Colonic mucosa (tissue), 4 donors: ENCODE results near the gene EEF1AKMT2. TPM values are rescaled to one million over a fixed set of nuclear protein-coding genes. Genes with fewer than 3 reads are reported as not detected.
"Not testable (repeated sequence)": the region's sequence is repeated elsewhere in the genome, so short reads cannot be mapped to it uniquely, and the experiment has no call there.

Source experiments
- DNase-seq: peaks from one replicate; pipeline ENCODE4 v3.0.0-alpha.2; 2020
- H3K27ac ChIP-seq: fragments of 200-600 bp; one replicate; pipeline ENCODE4 v1.8.0; 2021
- H3K27me3 ChIP-seq: fragments of 200-600 bp; one replicate; pipeline ENCODE4 v1.8.0; 2021
- H3K36me3 ChIP-seq: fragments of 200-600 bp; one replicate; pipeline ENCODE4 v1.8.0; 2021
- H3K4me1 ChIP-seq: fragments of 200-600 bp; one replicate; pipeline ENCODE4 v1.8.0; 2021; ENCODE audit warnings: mild to moderate bottlenecking
- H3K4me3 ChIP-seq: fragments of 200-600 bp; one replicate; pipeline ENCODE4 v1.8.0; 2021
- H3K9ac ChIP-seq, 2 donors: one replicate each; pipeline ENCODE4 v1.7.0; 2013; ENCODE audit warnings: control low read depth in 2 of 2, low read depth in 2 of 2, low read length in 2 of 2
- H3K9me3 ChIP-seq: fragments of 200-600 bp; one replicate; pipeline ENCODE4 v1.8.0; 2021
- CTCF ChIP-seq: fragments of 200-600 bp; IDR thresholded peaks from one replicate; pipeline ENCODE4 v1.8.0; 2022; ENCODE audit warnings: antibody characterized with exemption, mild to moderate bottlenecking
- intact Hi-C: fragments of 100-400 bp; cut with DNase I; formaldehyde crosslinking; loops from one replicate; pipeline ENCODE4 v1.14.1; 2022
- total RNA-seq, 2 donors: library from RNA; stranded (reverse); fragmentation: NEBNext Ultra II Directional in 1 of 2; extraction: Animal tissue kit (Norgen Biotek cat#: 25700) in 1 of 2; gene quantifications; one replicate each; pipeline ENCODE4 v1.2.1, GENCODE V29; 2021
- donor health status: healthy.
- donor health status: DM: no; HTN: no; CAD: no.
- donor health status: DM: no; HTN: no; CAD: no.

EEF1AKMT2 gene
- total RNA-seq, 2 donors from 2014 or later, result 14.7 to 16.5 TPM

- Histone ChIP-seq H3K9ac (peak overlapping the region in 1 of 2 donors; percentile 16), H3K27me3 (no peaks in the 10 kb centered on the region), H3K4me3 (no peak overlapping the region), H3K27ac (peak overlapping the region; percentile 57), H3K36me3 (no peaks in the 10 kb centered on the region), H3K4me1 (peaks cover 21% of the 10 kb centered on the region), H3K9me3 (no peaks in the 10 kb centered on the region)
- DNase-seq, result no peak
- TF ChIP-seq CTCF, result no peak
- intact Hi-C loops, result no loop called here
Measured at GRCh38 chr10:124746992-124747391, 44.7 kb downstream of the EEF1AKMT2 start.

- H3K4me3 ChIP-seq, H3K9me3 ChIP-seq, intact Hi-C loops, H3K27me3 ChIP-seq, DNase-seq, H3K9ac ChIP-seq, H3K36me3 ChIP-seq: not testable (repeated sequence)
- H3K27ac ChIP-seq, result peak overlapping the region; percentile 57
- peaks cover 25% of the 10 kb centered on the region for H3K4me1 ChIP-seq
Measured at GRCh38 chr10:124746447-124746846, 45.2 kb downstream of the EEF1AKMT2 start.

- Histone ChIP-seq H3K4me1 (peaks cover 31% of the 10 kb centered on the region), H3K27ac (peak overlapping the region; percentile 83), H3K9ac (peak overlapping the region in 1 of 2 donors; percentile 66), H3K36me3 (no peaks in the 10 kb centered on the region), H3K27me3 (no peaks in the 10 kb centered on the region), H3K9me3 (no peaks in the 10 kb centered on the region), H3K4me3 (no peak overlapping the region)
- peak; percentile 35 for DNase-seq
- TF ChIP-seq CTCF, result peak; percentile 31
- intact Hi-C loops, result no loop called here
Measured at GRCh38 chr10:124745673-124746072, 46.0 kb downstream of the EEF1AKMT2 start.

GRCh38 chr10:124745252-124745651 is 46.4 kb downstream of the EEF1AKMT2 start:
- Histone ChIP-seq H3K9me3 (no peaks in the 10 kb centered on the region), H3K9ac (peak overlapping the region in 1 of 2 donors; percentile 66), H3K4me1 (peaks cover 32% of the 10 kb centered on the region), H3K4me3 (no peak overlapping the region), H3K36me3 (no peaks in the 10 kb centered on the region), H3K27ac (peak overlapping the region; percentile 83), H3K27me3 (no peaks in the 10 kb centered on the region)
- intact Hi-C loops, result no loop called here
- DNase-seq, result no peak
- TF ChIP-seq CTCF, result no peak

- H3K4me3 ChIP-seq, result peak within 1 kb of the TSS; percentile 65
- peak within 1 kb of the TSS; percentile 71 to 72 for H3K9ac ChIP-seq
- H3K27ac ChIP-seq, result peak within 1 kb of the TSS; percentile 83
- H3K9me3 ChIP-seq, result no peaks in the 10 kb centered on the region
- H3K27me3 ChIP-seq, result no peaks in the 10 kb centered on the region
- no peaks in the 10 kb centered on the region for H3K36me3 ChIP-seq
- intact Hi-C loops, result loop anchor here (5.0 kb wide), 2 partner anchors 97 to 117 kb away; no protein-coding TSS in a partner anchor
- H3K4me1 ChIP-seq, result peaks cover 30% of the 10 kb centered on the region
- DNase-seq, result peak; percentile 84
- TF ChIP-seq CTCF, result no peak
Measured at GRCh38 chr10:124744102-124745050, 47.3 kb downstream of the EEF1AKMT2 start, which contains the start of gene FAM53B. Gene FAM53B, minus strand, starts transcription at chr10:124744378. Its CDS starts 37,665 bp downstream, at chr10:124706713.
